Measurements from ENCODE around the gene CHSY1.

The CHSY1 gene

DNA sequence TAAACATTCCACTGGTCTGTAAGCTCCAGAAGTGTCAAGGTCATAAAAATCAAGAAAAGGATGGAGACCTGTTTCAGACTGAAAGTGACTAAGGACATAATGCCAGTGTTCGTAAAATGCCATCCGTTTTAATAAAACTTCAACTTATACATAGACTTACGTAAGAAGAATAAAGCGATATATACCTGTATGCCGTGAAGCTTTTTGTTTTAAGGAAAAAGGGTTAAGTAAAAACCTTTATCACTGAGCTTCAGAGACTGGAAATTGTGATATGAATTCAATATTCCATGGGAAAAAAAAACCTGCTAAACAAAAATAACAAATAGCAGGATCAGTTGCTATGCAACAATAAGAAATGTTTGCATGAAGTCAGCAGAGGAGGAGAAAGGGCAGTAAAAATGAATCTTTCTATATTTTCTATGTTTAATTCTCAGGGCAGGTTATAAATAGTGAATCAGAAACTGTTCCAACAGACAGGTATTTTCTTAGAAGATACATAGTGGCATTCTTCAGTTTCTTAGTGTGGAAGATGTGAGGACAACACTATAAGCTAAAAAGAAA, 42.5 kb downstream of the CHSY1 start:
- no peak for DNase-seq

DNA sequence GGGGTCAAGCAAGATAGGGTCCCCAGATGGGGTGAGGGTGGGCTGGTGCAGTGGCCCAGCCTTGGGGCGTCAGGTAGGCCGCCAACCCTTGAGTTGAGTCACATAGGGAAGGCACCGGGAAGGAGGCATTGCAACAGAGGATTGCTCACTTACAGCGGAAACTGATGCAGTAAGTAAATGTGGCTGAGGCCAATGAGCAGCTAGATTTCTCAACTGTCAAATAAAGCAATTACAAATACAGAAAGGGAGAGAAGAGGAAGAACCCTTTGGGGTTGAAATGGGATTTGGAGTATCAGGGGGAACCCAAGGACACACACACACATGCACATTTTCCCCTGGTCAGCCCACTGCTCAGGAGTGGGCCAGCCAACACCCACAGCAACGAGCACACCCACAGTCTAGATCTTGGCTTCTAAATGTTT, 44.0 kb downstream of the CHSY1 start:
- no peak for DNase-seq

DNA sequence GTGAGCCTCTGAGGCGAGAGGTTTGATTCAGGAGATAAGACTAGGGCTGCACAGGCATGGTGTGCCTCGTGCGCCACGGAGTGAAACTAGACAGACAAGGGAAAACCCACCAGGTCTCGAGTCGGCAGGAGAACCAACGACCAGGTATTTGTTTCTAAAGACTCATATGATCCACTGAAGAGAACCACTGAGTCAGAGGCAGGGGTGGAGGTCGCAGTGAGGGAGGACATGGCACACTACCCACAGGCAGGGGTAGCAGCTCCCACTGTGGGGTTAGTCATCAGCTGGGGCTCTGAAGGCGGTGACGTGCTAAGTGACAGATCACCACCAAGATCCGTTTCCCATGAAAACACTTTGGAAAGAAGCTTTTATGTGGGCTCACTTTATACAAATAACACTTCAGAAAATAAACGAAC, 45.7 kb downstream of the CHSY1 start:
- no peak for DNase-seq

DNA sequence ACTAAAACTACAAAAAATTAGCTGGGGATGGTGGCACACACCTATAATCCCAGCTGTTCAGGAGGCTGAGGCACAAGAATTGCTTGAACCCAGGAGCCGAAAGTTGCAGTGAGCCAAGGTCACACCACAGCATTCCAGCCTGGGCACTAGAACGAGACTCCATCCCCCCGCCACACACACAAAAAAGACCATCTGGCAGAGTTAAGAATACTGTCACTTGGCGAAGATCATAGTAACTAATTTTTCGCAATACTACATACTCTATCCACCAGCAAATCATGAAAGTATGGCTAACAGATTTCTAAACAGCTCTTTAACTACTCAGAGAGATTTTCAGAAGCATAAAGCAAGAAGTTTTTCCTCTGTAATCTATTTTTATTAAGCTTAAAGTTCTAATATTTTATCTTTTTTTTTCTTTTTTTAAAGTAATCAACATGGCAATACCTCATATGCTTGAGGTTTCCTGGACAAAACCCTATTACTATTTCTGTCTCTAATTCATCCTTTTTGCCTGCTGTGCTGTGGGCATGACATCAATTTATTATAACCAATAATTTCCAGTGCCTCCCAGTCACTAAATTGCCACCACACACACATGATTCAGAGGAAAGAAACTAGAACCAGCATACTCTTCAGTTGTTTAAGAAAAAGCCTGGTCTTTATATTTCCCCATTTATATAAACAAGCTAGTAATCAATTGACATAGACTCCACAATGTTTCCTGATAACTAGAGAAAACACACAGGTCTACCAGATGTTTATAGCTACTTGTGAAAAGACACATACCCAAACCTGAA, 46.9 kb downstream of the CHSY1 start:
- no peak for DNase-seq

DNA sequence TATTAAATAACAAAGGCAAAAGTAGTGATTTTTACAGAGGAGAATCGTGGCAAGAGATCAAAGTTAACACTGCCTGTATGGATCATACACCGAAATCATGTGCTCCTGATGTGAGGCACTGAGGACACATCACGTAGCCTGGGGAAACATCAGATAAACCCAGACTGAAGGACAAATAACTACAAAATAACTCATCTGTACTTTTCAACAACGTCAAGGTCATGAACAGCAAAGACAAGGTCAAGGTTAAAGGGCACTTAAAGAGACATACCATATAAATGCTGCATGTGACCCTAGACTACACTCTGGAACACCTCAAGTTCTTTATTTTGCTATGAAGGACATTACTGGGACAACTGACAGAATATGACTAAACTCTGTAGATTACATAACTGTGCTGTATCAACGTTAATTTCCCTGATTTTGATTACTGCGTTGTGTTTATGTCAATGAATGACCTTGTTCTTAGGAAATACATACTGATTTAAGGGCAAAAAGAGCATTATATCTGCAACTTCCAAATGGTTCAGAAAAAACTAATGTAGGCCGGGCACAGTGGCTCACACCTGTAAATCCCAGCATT, 48.1 kb downstream of the CHSY1 start:
- no peak for DNase-seq

DNA sequence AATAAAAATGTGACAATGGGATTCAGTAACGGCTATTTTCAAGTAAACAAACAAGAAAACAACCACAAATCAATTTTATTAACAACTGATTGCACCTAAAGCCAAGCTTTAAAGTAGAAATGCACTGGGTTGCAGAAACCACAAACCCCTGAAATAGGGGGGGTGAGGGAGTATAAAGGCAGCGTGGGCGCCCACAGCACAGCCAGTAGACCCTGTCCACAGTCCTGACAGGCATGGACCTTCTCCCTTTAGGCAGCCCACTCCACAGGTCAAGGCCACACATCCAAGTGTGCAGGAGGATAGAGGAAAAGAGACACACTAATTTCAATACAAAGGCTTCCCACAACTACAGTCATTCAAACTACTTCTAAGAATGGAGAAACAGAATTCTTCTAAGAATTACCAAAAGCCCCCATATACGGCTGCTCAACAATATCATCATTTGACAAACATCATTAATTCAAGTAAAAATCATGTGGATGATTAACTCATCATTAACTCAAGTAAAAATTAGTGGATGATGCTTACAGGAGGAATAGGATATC, 48.7 kb downstream of the CHSY1 start:
- DNase-seq: no peak

DNA sequence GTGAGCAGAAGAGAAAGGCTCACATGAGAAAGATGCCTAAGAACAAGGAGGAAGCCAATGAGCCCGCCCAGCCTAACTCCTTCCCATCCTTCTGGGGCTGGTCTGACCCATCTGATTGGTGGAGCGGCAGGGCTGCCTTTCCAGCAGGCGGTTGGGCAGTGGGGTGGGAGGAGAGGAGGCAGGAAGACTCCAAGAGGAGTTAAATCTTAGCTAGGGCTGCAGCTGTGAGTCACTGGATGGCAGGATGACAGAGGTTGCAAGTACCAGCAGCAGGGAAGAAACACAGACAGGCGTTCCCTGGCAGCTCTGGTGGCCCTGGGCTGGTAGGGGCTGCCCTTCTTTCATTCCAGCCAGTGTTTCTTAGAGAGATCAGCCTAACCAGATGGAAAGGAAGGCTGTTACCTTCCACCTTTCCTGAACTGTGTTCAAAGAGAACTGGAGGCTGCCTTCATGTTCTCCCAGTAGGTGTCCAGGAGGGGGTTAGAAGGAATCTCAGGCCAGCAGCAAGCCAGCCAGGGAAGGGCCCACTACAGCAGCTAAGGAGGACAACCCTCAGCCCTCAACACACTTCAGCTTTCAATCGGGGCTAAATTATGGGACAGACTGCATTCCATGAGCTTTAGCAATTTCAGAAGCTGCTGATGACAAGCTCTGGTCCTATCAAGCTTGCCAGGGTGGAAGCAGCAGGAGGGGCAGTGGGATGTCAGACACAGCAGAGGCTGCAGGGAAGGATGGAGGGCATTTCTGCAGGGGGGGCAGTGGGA, 50.3 kb downstream of the CHSY1 start:
- DNase-seq: peak; percentile 2

DNA sequence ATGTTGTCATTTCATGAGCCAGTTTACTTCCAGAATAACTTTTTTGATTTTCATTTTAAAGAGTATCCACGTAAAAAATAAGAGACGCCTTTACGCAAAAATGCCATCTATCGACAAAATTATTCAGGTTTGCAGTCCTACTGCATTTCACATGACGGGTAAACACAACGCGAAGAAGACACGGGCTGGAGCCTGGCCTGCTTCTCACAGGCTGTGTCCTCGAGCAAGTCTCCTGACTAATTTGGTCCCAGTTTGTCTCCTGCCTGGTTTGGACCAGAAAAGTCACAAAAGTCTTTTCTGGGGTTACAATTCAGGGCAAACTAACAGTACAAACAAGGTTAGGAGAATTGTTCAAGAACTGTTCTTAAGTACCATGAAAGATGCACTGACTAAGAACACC, 51.7 kb downstream of the CHSY1 start:
- no peak for DNase-seq

DNA sequence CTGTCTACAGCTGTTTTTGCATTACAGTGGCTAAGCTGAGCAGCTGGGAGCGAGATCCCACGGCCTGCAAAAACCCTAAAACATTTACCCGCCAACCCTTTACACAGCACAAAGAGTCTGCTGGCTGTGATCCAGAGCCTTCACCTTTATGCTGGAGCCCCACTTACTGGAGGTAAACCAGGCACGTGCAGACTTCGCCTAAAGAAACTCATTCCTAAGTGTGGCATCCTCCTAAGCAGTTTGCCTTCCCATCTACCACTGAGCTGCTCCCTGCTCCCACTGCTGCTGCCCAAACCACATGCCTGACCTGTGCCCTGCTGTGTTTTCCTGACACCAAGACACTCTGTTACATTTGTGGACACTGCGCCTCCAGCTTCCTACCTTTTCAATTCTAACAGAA, 53.0 kb downstream of the CHSY1 start:
- DNase-seq: no peak

DNA sequence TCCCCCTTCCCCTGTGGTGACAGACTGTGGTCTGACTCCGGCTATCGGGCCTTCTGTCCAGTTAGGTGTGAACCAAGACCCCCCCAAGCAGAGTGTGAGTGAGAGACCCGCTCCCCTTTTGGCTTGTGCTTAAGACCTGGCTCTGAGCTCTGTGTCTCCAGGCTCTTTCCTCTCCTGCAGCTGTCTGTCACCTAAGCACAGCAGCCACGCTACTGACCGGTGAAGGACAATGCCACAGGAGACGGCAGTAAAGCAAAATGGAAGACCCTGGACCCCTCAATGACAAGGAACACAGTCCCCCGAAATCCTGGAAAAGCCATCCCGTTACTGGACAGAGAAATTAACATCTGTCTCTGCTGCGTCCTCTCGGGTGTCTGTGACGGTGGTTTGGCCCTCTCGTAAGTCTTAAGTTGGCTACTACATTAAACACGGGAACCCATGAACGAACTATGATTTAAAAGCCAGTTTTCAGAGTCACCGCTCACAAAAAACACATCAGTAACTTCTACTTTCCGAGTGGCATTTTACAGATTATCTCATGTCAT, 53.7 kb downstream of the CHSY1 start:
- no peak for DNase-seq

DNA sequence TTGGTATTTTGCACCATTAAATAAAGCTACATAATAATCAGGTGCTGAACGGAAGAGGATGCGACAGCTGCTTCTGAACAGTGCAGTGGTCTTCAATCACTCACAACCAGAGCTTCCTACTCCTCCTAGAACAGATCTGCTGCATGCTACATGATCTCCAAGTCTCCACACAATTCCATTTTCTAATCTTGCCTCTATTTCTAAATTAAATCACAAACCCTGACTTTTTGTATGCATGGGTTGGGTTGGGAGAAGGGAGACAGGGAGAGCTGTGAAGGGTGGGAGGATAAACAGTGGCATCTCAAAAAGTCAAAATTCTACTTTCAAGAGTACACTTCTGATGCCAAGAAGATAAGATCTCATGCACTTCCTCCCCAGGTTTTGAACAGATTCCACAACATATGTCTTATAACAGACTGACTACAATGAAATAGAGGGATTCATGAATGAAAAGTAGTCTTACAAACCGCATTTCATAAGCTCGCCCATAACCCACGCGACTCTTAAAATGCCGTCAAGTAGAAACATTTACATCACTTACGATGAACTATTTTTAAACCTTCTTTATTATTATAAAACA, 57.2 kb downstream of the CHSY1 start:
- no peak for DNase-seq

DNA sequence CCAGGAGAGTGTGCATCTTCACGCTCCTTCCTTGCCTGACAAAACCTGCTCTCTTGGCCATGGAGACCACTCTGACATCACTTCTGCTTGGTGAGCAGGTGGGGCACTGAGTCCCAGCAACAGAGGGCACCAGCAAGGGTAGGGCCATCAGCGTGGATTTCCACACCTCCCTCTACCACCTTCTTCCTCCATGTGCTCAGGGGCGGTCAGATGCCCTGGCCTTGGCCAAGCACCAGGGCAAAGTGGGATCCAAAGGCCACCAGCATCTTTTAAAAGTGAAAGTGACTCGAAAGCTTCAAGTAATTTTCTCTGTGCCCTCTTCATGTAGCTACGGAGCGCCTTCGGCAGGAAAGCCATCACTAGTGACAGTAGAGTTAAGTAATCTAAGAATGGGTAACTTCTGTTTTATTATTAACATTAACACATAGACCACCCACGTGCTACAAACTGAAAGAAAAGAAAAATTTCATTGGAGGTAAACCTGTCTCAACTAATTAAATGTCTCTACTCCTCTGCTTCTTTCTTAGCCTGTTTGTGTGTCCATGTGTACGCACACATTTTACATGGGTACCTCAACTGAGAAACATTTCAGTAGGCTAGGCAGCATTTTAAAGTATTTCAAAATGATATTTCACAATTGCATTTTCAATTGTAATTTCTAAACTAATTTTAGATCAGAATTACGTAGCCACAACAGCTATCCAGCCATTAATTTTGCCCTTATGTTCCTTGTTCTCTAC, 57.9 kb downstream of the CHSY1 start:
- no peak for DNase-seq

DNA sequence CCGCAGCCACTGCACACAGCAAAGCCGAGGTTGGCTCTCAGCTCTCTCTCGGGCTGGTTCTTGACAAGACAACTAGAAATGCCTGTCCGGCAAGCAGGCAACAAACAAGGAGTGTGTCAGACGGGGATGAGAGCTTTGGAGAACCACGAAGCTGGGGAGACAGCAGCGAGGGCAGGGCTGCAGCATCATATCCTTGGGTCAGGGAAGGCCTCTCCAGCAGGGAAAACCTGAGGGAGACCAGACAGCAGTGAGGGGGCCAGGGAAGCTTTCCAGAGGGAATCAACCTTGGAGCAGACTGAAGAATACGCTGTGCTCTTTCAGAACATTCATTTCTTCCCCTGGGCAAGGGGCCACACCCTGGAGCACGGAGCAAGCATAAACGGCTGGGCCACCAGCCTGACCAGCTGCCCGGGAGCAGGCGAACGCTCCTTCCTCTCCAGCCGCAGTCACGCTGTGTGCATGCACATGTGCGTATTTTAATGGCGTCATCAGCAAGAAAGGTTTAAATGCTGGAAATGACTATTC, 58.7 kb downstream of the CHSY1 start:
- DNase-seq: no peak

DNA sequence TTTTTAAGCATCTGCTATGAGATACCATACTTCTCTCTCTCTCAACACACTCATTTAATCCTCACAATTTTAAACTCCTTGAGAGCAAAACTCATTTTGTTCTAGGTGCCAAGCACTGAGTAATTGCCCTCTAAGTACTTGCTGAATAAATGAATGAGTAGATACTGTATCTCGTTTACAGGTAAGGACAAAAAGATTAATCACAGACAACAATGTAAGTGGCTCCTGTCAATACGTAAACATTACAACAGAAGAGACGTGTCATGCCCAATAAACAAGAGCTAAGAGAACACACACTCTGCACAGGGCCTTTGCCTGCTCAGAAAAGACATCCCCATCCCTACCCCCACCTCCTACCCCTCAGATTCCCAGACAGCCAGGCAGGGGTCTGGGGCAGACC, 59.8 kb downstream of the CHSY1 start:
- no peak for DNase-seq

DNA sequence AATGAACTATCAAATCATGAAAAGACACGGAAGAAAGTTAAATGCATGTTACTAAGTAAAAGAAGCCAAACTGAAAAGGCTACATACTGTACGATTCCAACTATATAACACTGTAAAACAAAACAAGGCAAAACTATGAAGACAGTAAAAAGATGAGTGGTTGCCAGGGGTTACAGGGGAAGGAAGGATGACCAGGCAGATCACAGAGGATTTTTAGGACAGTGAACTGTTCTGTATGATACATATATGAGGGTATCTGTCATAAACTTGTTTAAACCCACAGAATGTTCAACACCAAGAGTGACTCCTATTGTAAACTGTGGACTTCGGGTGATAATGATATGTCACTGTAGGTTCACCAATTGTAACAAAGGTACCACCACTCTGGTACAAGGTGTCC, 60.6 kb downstream of the CHSY1 start:
- DNase-seq: no peak

DNA sequence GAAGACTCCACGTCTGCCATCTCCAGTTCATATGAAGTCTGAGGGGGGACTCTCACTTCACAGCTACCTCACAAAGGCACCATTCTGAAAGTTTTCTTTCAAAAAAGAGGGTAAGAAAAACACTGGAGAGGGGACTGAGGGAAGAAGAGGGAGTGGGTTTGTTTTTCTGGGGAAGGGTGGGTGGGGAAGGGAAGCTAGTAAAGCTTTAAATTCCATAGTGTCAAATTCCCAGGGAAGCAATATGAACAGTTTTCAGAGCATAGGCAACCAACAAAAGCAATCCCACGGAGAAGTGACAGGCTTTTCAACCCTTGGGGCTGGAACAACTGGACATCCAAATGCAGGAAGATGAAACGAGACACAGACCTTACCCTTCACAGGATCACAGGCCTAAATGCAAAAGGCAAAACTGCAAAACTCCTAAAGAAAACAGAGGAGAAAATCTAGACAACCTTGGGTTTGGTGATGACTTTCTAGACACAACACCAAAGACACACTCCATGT, 61.7 kb downstream of the CHSY1 start:
- no peak for DNase-seq

DNA sequence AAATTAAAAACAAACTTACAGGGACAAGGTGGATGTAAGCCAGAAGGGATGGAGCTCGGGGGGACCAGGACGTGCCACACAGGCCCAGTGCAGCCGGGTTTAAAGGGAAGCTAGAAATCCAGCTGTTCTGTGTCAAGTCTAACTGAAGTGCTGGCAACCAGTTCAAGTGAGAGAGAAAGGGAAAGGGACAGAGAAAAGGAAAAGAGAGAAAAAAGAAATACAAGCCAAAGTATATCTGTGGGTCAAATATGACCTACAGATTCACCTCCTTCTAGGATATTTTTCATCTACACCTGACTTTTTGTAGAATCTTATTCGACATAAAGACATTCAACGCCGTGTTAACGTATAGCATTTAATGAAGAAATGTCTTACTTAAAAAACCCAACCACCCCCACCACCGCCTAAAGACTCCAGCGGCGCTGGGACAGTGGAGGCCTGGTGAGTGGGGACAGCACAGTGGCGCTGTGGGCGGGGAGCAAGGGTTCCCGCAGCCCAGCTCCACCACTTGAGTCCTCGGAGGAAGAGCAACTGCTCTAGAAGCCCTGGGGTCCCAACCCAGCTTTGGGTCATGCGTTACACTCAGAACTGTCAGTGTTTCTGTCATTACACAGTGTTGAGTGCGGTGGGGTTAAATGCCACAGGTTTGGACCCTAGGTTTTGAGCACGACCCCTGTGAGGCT, 62.3 kb downstream of the CHSY1 start:
- DNase-seq: no peak

DNA sequence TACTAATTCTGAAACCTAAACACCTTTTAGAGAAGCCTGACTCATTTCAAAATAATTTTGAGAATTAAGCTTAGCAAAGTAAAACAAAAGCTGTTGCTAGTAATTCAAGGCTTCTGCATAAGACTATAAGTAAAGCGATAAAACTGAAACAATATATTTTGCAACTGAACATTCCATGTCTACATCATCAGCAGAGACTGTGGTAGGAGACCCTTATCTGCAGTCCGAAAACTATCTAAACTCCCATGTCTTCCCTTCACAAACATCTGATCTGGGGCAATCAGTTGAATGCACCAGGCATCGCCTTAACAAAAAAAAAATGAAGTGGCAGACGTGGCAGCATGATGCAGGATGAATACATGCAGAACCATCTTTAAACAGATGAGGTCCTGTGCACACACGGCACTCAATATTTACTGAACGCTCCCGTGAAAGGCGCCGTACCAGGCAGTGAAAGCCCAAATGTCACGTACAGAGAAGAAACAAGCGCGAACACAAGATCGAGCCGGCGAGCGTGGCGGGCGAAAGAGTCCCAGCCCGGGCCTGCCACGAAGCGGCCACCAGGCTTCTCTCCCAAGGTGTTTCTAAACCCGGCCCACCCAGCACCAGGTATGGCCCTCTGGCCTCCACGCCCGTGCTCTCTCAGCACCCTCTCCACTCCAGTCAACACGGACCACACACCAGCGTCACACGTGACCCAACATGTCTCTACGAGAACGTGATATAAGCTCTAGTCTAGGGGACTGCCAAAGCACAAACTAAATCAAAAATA, 63.0 kb downstream of the CHSY1 start:
- DNase-seq: no peak

DNA sequence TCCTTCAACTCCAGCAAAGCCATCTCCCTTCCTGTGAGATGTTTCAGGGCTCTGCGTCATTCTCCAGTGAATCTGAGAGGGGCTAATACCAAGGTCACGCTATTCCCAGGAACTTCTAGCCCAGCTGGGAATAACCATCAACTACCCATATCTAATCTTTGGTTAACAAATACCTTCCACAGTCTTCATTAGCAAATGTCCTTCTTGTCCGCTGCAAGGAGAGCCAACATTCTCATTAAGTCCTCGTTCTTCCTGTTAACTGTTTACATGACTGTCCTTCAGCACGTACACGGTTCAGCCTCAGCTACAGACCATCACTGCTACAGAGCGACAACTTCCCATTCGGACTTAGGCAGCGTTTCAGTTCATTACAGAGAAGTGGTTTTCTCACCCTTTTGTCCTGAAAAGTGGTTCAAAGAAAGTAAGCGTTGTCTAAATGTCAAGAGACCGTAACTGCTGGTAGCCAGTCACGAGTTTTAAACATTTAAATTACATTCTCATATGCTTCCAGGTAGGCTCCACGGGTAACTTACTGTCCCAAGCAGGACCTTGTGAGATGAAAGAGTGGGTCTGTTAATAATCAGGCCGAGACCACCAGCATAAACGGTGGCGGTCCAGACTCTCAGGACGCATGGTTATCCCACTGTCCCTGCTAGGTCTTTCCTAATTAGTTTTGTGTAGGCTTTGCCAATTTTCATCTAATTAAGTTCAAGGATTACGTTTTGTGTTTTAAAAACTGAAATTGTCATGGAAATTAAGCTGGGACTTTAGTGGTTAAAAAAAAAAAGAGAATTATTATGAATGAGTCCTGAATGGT, 63.8 kb downstream of the CHSY1 start:
- no peak for DNase-seq
